WTC11 (cell line): ENCODE data around the gene UBASH3A.

Experiments used
- CREB1 ChIP-seq: sonication (generic); formaldehyde crosslinking; IDR thresholded peaks from 2 replicates; pipeline ENCODE4 v1.8.0; 2023; ENCODE audit warnings: mild to moderate bottlenecking, missing genetic modification reagents
- ZNF512 ChIP-seq: sonication (generic); formaldehyde crosslinking; IDR thresholded peaks from 2 replicates; pipeline ENCODE4 v1.8.1; 2022; ENCODE audit warnings: missing genetic modification reagents, borderline replicate concordance

- TF ChIP-seq ZNF512 (CRISPR knock-in tag) = no peak
- no peak for TF ChIP-seq CREB1
Measured at GRCh38 chr21:42443181-42443785, 39.6 kb downstream of the UBASH3A start.
